HCT116 (cell line): ENCODE results near the gene PPP1R13L. TPM values are rescaled to one million over a fixed set of nuclear protein-coding genes. Genes with fewer than 3 reads are reported as not detected.
A peak's percentile ranks its signal among the peaks of the same experiment; 100 is the strongest.

ENCODE experiments used
- ATAC-seq: fragments of 200-7000 bp; cut with Tn5 transposase; 2 replicates; pipeline ENCODE4 v1.9.1; 2020; ENCODE audit warnings: mild to moderate bottlenecking, moderate library complexity
- BruUV-seq: library from RNA; stranded (reverse); fragments of 400-500 nt; replicated peaks from 2 replicates; lab custom pipeline; 2021; lab: Mats Ljungman, UMichigan
- CTCF ChIA-PET: fragments of 300-600 bp; sonication (Branson Sonifier 250); formaldehyde crosslinking; loops from one replicate; lab custom pipeline; 2021; ENCODE audit warnings: antibody characterized with exemption; lab: Charles Lee
- POLR2A ChIA-PET: fragments of 300-600, 350-600 bp; sonication (Branson Sonifier 250); formaldehyde crosslinking; loops from one replicate; lab custom pipeline; 2021; ENCODE audit warnings: antibody characterized with exemption; lab: Charles Lee
- RAD21 ChIA-PET, 2 experiments: fragments of 300-600 bp; sonication (Branson Sonifier 250); formaldehyde crosslinking; loops; one replicate each; lab custom pipeline; 2023; ENCODE audit warnings: low total read pairs in 2 of 2; ENCODE audit not compliant: uncharacterized antibody in 2 of 2, unreplicated experiment in 2 of 2, low non-redundant PET in 1 of 2; lab: Charles Lee
- DNase-seq: peaks from one replicate; pipeline ENCODE4 v3.0.0-alpha.2; 2010; ENCODE audit warnings: low read depth, low spot score
- H2AFZ ChIP-seq: fragments of 200-600 bp; shearing (Covaris generic), sonication (generic); 2 replicates; pipeline ENCODE4 v1.6.1; 2017; ENCODE audit warnings: low read depth, mixed run types, mixed read lengths, antibody characterized with exemption, low read length; ENCODE audit not compliant: poor library complexity, severe bottlenecking
- H3K27ac ChIP-seq: 2 replicates; pipeline ENCODE4 v1.5.1; 2012; ENCODE audit warnings: low read depth, low read length
- H3K27me3 ChIP-seq: fragments of 200-600 bp; sonication (generic); 2 replicates; pipeline ENCODE4 v1.6.1; 2016; ENCODE audit warnings: mixed run types, low read length, mixed read lengths; ENCODE audit not compliant: insufficient read depth
- H3K36me3 ChIP-seq, 2 experiments: fragments of 200-500 bp in 1 of 2; fragments of 200-600 bp in 1 of 2; sonication (Bioruptor generic) in 1 of 2; sonication (generic) in 1 of 2; 2 replicates each; pipeline versions ENCODE4 v1.5.1 to v1.6.1; 2014 to 2016; ENCODE audit warnings: low read length in 2 of 2, inconsistent platforms in 1 of 2, mixed read lengths in 1 of 2, mixed run types in 1 of 2; ENCODE audit not compliant: insufficient read depth in 2 of 2, control insufficient read depth in 1 of 2
- H3K4me1 ChIP-seq, 2 experiments: fragments of 200-600 bp in 1 of 2; sonication (generic) in 1 of 2; 2 replicates each; pipeline versions ENCODE4 v1.5.1 to v1.6.1; 2012 to 2017; ENCODE audit warnings: low read length in 2 of 2, inconsistent platforms in 1 of 2, mild to moderate bottlenecking in 1 of 2, mixed read lengths in 1 of 2, mixed run types in 1 of 2, moderate library complexity in 1 of 2; ENCODE audit not compliant: insufficient read depth in 2 of 2, control insufficient read depth in 1 of 2
- H3K4me2 ChIP-seq: fragments of 200-600 bp; sonication (generic); 2 replicates; pipeline ENCODE4 v1.6.1; 2017; ENCODE audit warnings: mixed run types, low read length, mixed read lengths
- H3K4me3 ChIP-seq, 2 experiments: fragments of 200-600 bp in 1 of 2; sonication (generic) in 1 of 2; replicated peaks in 1 of 2; 2 replicates each; pipeline ENCODE4 v1.5.1; 2011 to 2016; ENCODE audit warnings: low read length in 2 of 2, control low read depth in 1 of 2, low read depth in 1 of 2, mild to moderate bottlenecking in 1 of 2, mixed read lengths in 1 of 2, mixed run types in 1 of 2
- H3K79me2 ChIP-seq: fragments of 200-600 bp; sonication (generic); 2 replicates; pipeline ENCODE4 v1.6.1; 2017; ENCODE audit warnings: mild to moderate bottlenecking, mixed run types, low read length, moderate library complexity, mixed read lengths; ENCODE audit not compliant: insufficient read depth
- H3K9ac ChIP-seq: fragments of 200-600 bp; sonication (generic); 2 replicates; pipeline ENCODE4 v1.6.1; 2016; ENCODE audit warnings: low read length, mixed read lengths
- H3K9me2 ChIP-seq: fragments of 200-600 bp; sonication (generic), shearing (Covaris generic); 2 replicates; pipeline ENCODE4 v1.6.1; 2017; ENCODE audit warnings: mixed run types, mild to moderate bottlenecking, moderate library complexity; ENCODE audit not compliant: insufficient read depth
- H3K9me3 ChIP-seq, 2 experiments: fragments of 200-500 bp in 1 of 2; fragments of 200-600 bp in 1 of 2; sonication (Bioruptor generic) in 1 of 2; sonication (generic) in 1 of 2; 2 replicates each; pipeline ENCODE4 v1.6.1; 2014 to 2017; ENCODE audit warnings: low read length in 2 of 2, mixed read lengths in 2 of 2, inconsistent platforms in 1 of 2, low read depth in 1 of 2, mild to moderate bottlenecking in 1 of 2, mixed run types in 1 of 2, moderate library complexity in 1 of 2; ENCODE audit not compliant: control insufficient read depth in 1 of 2, insufficient read depth in 1 of 2
- H4K20me1 ChIP-seq: fragments of 200-600 bp; sonication (generic), shearing (Covaris generic); 2 replicates; pipeline ENCODE4 v1.6.1; 2017; ENCODE audit warnings: mixed run types, mild to moderate bottlenecking, moderate library complexity; ENCODE audit not compliant: insufficient read depth
- CBX3 ChIP-seq: IDR thresholded peaks from 2 replicates; pipeline ENCODE4 v1.6.1; 2012; ENCODE audit warnings: low read depth
- CEBPB ChIP-seq: IDR thresholded peaks from 2 replicates; pipeline ENCODE4 v1.6.1; 2012; ENCODE audit warnings: low read depth
- EGR1 ChIP-seq: IDR thresholded peaks from 2 replicates; pipeline ENCODE4 v1.6.1; 2012; ENCODE audit warnings: low read depth
- ELF1 ChIP-seq: IDR thresholded peaks from 2 replicates; pipeline ENCODE4 v1.6.1; 2012; ENCODE audit warnings: low read depth, borderline replicate concordance
- EZH2 ChIP-seq: fragments of 200-600 bp; sonication (generic); IDR thresholded peaks from 2 replicates; pipeline ENCODE4 v1.6.1; 2017; ENCODE audit warnings: antibody characterized with exemption, mixed run types
- EZH2phosphoT487 ChIP-seq: fragments of 200-600 bp; IDR thresholded peaks from 2 replicates; pipeline ENCODE4 v1.6.1; 2018; ENCODE audit warnings: antibody characterized with exemption, borderline replicate concordance
- FOSL1 ChIP-seq: IDR thresholded peaks from 2 replicates; pipeline ENCODE4 v1.6.1; 2012; ENCODE audit warnings: low read depth
- JUND ChIP-seq: IDR thresholded peaks from 2 replicates; pipeline ENCODE4 v1.6.1; 2012
- POLR2A ChIP-seq: IDR thresholded peaks from 2 replicates; pipeline ENCODE4 v1.7.0; 2011; ENCODE audit warnings: borderline replicate concordance; ENCODE audit not compliant: insufficient read depth, insufficient read length; ENCODE audit errors: extremely low read depth
- POLR2AphosphoS5 ChIP-seq: IDR thresholded peaks from 2 replicates; pipeline ENCODE4 v1.6.1; 2011; ENCODE audit warnings: mild to moderate bottlenecking, low read depth, low read length, moderate library complexity
- SIN3A ChIP-seq: IDR thresholded peaks from 2 replicates; pipeline ENCODE4 v1.6.1; 2012; ENCODE audit warnings: low read depth
- SP1 ChIP-seq: IDR thresholded peaks from 2 replicates; pipeline ENCODE4 v1.6.1; 2012; ENCODE audit warnings: low read depth
- SRF ChIP-seq: IDR thresholded peaks from 2 replicates; pipeline ENCODE4 v1.6.1; 2012; ENCODE audit warnings: low read depth
- YY1 ChIP-seq: IDR thresholded peaks from 2 replicates; pipeline ENCODE4 v1.6.1; 2011; ENCODE audit warnings: low read length, low read depth, moderate library complexity, mild to moderate bottlenecking; ENCODE audit not compliant: insufficient replicate concordance; ENCODE audit errors: extremely low read depth
- ZNF274 ChIP-seq: fragments of 200-500 bp; sonication (Bioruptor generic); IDR thresholded peaks from 2 replicates; pipeline ENCODE4 v1.6.1; 2014; ENCODE audit warnings: mild to moderate bottlenecking, low read depth, low read length, inconsistent platforms
- intact Hi-C: fragments of 100-400 bp; cut with micrococcal nuclease; formaldehyde crosslinking; loops from 2 replicates; pipeline ENCODE4 v1.10.0; 2022
- total RNA-seq: library from RNA; stranded (reverse); gene quantifications from one replicate; pipeline ENCODE4 v1.2.1, GENCODE V29; 2021; ENCODE audit not compliant: unreplicated experiment
- TF ChIP-seq, protein P1 (sequence below): IDR thresholded peaks from 2 replicates; pipeline ENCODE4 v1.6.1; 2012
- TF ChIP-seq, protein P2 (sequence below): IDR thresholded peaks from 2 replicates; pipeline ENCODE4 v1.6.1; 2012
- TF ChIP-seq, protein P3 (sequence below): IDR thresholded peaks from 2 replicates; pipeline ENCODE4 v1.6.1; 2011; ENCODE audit warnings: mild to moderate bottlenecking, low read length, moderate library complexity; ENCODE audit not compliant: insufficient replicate concordance; ENCODE audit errors: extremely low read depth

PPP1R13L gene
- total RNA-seq, 1 experiment from 2014 or later = 89.1 TPM

DNA sequence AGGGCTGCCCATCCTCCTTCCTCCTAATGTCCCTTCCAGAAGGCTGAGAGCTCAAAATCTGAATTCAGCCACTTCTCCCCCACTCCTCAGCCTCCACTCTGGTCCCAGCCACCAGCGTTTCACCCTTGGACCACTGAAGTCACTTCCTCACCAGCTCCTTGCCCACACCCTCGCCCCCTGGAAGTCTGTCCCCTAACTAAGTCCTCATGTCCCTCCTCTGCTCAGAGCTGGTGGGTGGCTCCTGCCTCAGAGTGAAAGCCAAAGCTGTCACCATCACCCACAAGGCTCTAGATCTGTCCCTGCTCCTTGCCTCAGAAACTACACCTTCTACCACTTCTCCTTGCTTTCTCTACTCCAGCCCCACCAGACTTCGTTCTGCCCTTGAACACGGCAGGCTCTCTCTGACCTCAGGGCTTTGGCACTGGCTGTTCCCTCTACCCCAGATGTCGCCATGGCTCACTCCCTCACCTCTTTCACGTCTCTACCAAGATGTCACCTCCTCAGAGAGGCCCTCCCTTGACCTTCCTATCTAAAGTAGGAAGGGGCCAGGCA, 17.2 kb upstream of the PPP1R13L start:
- intact Hi-C loops = no loop called here
- ChIA-PET RAD21 (no interaction called here), CTCF (no interaction called here)
- DNase-seq = no peak
- no TSS peak for BruUV-seq
- H3K9ac ChIP-seq = peak overlapping the region; percentile 7; the same call in 1 of the 2 replicates
- no peak overlapping the region for H2AFZ ChIP-seq
- H3K36me3 ChIP-seq = peaks cover 9 to 14% of the 10 kb centered on the region in 2 experiments; a peak in 3 of 4 replicates
- peaks cover 34 to 64% of the 10 kb centered on the region in 2 experiments for H3K4me1 ChIP-seq
- TF ChIP-seq EGR1 (no peak), EZH2phosphoT487 (no peak), FOSL1 (no peak), SIN3A (no peak), POLR2A (no peak), ZNF274 (no peak), SRF (no peak), EZH2 (no peak), YY1 (no peak), CBX3 (no peak), POLR2AphosphoS5 (no peak), CEBPB (no peak), JUND (no peak), ELF1 (no peak), SP1 (no peak)
- TF ChIP-seq, protein P1, sequence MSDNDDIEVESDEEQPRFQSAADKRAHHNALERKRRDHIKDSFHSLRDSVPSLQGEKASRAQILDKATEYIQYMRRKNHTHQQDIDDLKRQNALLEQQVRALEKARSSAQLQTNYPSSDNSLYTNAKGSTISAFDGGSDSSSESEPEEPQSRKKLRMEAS = no peak
- TF ChIP-seq, protein P2, sequence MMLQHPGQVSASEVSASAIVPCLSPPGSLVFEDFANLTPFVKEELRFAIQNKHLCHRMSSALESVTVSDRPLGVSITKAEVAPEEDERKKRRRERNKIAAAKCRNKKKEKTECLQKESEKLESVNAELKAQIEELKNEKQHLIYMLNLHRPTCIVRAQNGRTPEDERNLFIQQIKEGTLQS = no peak
- TF ChIP-seq, protein P3, sequence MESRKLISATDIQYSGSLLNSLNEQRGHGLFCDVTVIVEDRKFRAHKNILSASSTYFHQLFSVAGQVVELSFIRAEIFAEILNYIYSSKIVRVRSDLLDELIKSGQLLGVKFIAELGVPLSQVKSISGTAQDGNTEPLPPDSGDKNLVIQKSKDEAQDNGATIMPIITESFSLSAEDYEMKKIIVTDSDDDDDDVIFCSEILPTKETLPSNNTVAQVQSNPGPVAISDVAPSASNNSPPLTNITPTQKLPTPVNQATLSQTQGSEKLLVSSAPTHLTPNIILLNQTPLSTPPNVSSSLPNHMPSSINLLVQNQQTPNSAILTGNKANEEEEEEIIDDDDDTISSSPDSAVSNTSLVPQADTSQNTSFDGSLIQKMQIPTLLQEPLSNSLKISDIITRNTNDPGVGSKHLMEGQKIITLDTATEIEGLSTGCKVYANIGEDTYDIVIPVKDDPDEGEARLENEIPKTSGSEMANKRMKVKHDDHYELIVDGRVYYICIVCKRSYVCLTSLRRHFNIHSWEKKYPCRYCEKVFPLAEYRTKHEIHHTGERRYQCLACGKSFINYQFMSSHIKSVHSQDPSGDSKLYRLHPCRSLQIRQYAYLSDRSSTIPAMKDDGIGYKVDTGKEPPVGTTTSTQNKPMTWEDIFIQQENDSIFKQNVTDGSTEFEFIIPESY = no peak
- TF ChIP-seq, all 23 proteins: peak for 0
- Histone ChIP-seq H3K27ac (peak overlapping the region; percentile 41), H3K79me2 (peaks cover 32% of the 10 kb centered on the region), H3K4me2 (peak overlapping the region; percentile 100), H4K20me1 (no peaks in the 10 kb centered on the region), H3K27me3 (no peaks in the 10 kb centered on the region), H3K9me3 (no peaks in the 10 kb centered on the region), H3K9me2 (no peaks in the 10 kb centered on the region), H3K4me3 (peak overlapping the region; percentile 25 to 93; a peak in 3 of 4 replicates)
- POLR2A ChIA-PET = interaction anchor here (0.7 to 0.8 kb wide), 2 partner anchors 9 to 15 kb away, joined by 3 read pairs; no protein-coding TSS in a partner anchor
- no peak for ATAC-seq
